GM12892 (cell line): Measurements from ENCODE around the gene IRF9.

Source experiments
- POLR2A ChIP-seq: IDR thresholded peaks from 2 replicates; pipeline ENCODE4 v1.6.1; 2011; ENCODE audit warnings: low read depth, low read length, control low read depth
- POLR2AphosphoS5 ChIP-seq: IDR thresholded peaks from 2 replicates; pipeline ENCODE4 v1.6.1; 2011; ENCODE audit warnings: low read depth, low read length, control low read depth
- TAF1 ChIP-seq: IDR thresholded peaks from 2 replicates; pipeline ENCODE4 v1.6.1; 2011; ENCODE audit warnings: low read depth, mild to moderate bottlenecking, control low read depth, low read length, borderline replicate concordance

- TF ChIP-seq POLR2A = no peak
- TF ChIP-seq TAF1 = no peak
- TF ChIP-seq POLR2AphosphoS5 = no peak
Measured at GRCh38 chr14:24138396-24139271, 22.4 kb upstream of the IRF9 start.
